Measurements from ENCODE around the gene MPEG1. TPM values are rescaled to one million over a fixed set of nuclear protein-coding genes. Genes with fewer than 3 reads are reported as not detected.

The MPEG1 gene
- total and polyA plus RNA-seq, 2 of the 4 experiments (the other 2 are of a cell fraction) = not detected

DNA sequence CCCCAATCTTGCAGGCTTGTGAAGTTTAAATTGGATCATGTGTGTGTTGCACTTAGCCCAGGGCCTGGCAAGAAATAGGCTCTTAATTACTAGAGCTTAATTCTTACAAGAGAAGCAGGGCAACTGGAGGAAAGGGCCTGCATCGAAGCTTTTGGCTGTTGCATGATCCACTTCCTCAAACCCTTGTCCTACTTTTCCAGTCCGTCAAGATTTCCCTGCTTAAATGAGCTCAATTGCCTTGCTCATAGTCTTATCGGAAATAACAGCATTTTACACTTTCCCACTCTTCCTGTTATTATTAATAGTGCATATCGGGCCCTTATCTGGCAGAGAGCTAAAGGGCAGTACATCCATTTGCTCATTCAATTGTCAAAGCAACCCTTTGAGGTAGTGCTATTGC lies 22.7 kb downstream of the MPEG1 start:
- Histone ChIP-seq H3K18ac (ENCODE audit: low read depth, low read length) (no peak overlapping the region), H2BK15ac (ENCODE audit: low read depth, low read length) (no peak overlapping the region), H4K20me1 (ENCODE audit: insufficient read depth, low read length) (0 out of 2 replicates have a peak, but pooled peaks cover 4% of the 10 kb centered on the region), H3K9me3 (ENCODE audit: control insufficient read depth, insufficient read depth, low read length) (no peaks in the 10 kb centered on the region), H3K56ac (ENCODE audit: extremely low read depth, insufficient read depth, low read length) (no peak overlapping the region), H2AK9ac (replicated peaks; ENCODE audit: low read depth, low read length, poor library complexity) (no peak overlapping the region), H3K23ac (ENCODE audit: low read depth, low read length) (no peak overlapping the region), H3K4me3 (ENCODE audit: insufficient read depth, low read depth, low read length) (no peak overlapping the region), H3K14ac (replicated peaks; ENCODE audit: low read depth, low read length) (no peak overlapping the region), H2AK5ac (ENCODE audit: low read depth, low read length) (no peak overlapping the region), H2BK20ac (ENCODE audit: low read depth, low read length) (no peak overlapping the region), H2BK5ac (ENCODE audit: low read depth, low read length, poor library complexity, severe bottlenecking) (no peak overlapping the region), H2BK120ac (ENCODE audit: low read depth, low read length) (no peak overlapping the region), H3K27me3 (ENCODE audit: control insufficient read depth, insufficient read depth, low read length) (no peaks in the 10 kb centered on the region), H3K27ac (ENCODE audit: insufficient read depth, low read length) (no peak overlapping the region), H3K4me1 (ENCODE audit: control insufficient read depth, insufficient read depth, low read length) (peaks cover 11% of the 10 kb centered on the region), H4K91ac (ENCODE audit: insufficient read depth, low read depth, low read length) (no peak overlapping the region), H3K4ac (ENCODE audit: low read depth, low read length) (no peak overlapping the region), H2AFZ (replicated peaks; ENCODE audit: low read length, poor library complexity) (no peak overlapping the region), H3K9me1 (ENCODE audit: insufficient read depth, low read length) (peaks cover 17% of the 10 kb centered on the region), H3K4me2 (ENCODE audit: low read depth, low read length) (no peak overlapping the region), H4K5ac (ENCODE audit: low read depth, low read length) (no peak overlapping the region), H3K79me1 (ENCODE audit: low read depth in 1 of 2, low read length in 2 of 2) (peaks cover 0 to 23% of the 10 kb centered on the region in 2 experiments; a peak in 2 of 4 replicates), H4K8ac (ENCODE audit: low read depth in 2 of 2, low read length in 2 of 2) (no peak overlapping the region), H3K9ac (ENCODE audit: low read depth, low read length) (no peak overlapping the region), H3K36me3 (ENCODE audit: control insufficient read depth, insufficient read depth, low read length) (peaks cover 38% of the 10 kb centered on the region)
- no CpG with 5 or more reads among the region's 4 CpGs for WGBS, 2 experiments (ENCODE audit: extremely low coverage in 2 of 2, insufficient read length in 1 of 2)
- DNase-seq (no peak), ATAC-seq (ENCODE audit: low read depth) (no peak)
- ChIA-PET POLR2A (ENCODE audit: unreplicated experiment) (no interaction called here), CTCF (interaction anchor here (1.0 kb wide), 1 partner anchor 18 kb away, joined by 4 read pairs; the partner anchor contains the start of gene DTX4)
- dilution Hi-C loops (cut with HindIII; ENCODE audit: low sequenced_read_pairs, unreplicated experiment) (no loop called here), in situ Hi-C loops (cut with MboI; ENCODE audit: low sequenced_read_pairs) (no loop called here), intact Hi-C loops (cut with micrococcal nuclease) (no loop called here)
- TF ChIP-seq CEBPB (IDR thresholded peaks at IDR 0.05; ENCODE audit: low read depth, low read length) = no peak
- TF ChIP-seq, protein P1, sequence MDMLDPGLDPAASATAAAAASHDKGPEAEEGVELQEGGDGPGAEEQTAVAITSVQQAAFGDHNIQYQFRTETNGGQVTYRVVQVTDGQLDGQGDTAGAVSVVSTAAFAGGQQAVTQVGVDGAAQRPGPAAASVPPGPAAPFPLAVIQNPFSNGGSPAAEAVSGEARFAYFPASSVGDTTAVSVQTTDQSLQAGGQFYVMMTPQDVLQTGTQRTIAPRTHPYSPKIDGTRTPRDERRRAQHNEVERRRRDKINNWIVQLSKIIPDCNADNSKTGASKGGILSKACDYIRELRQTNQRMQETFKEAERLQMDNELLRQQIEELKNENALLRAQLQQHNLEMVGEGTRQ (IDR thresholded peaks at IDR 0.05; ENCODE audit: low read depth, low read length) = no peak
- no peak for TF ChIP-seq RAD21 (IDR thresholded peaks at IDR 0.05; ENCODE audit: low read length)
- TF ChIP-seq, protein P2, sequence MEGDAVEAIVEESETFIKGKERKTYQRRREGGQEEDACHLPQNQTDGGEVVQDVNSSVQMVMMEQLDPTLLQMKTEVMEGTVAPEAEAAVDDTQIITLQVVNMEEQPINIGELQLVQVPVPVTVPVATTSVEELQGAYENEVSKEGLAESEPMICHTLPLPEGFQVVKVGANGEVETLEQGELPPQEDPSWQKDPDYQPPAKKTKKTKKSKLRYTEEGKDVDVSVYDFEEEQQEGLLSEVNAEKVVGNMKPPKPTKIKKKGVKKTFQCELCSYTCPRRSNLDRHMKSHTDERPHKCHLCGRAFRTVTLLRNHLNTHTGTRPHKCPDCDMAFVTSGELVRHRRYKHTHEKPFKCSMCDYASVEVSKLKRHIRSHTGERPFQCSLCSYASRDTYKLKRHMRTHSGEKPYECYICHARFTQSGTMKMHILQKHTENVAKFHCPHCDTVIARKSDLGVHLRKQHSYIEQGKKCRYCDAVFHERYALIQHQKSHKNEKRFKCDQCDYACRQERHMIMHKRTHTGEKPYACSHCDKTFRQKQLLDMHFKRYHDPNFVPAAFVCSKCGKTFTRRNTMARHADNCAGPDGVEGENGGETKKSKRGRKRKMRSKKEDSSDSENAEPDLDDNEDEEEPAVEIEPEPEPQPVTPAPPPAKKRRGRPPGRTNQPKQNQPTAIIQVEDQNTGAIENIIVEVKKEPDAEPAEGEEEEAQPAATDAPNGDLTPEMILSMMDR (conservative IDR thresholded peaks at IDR 0.05; ENCODE audit: low read depth, low read length) = no peak
- TF ChIP-seq MAZ (IDR thresholded peaks at IDR 0.05; ENCODE audit: borderline replicate concordance, low read depth, low read length) = no peak
- no peak for TF ChIP-seq RFX5 (IDR thresholded peaks at IDR 0.05; ENCODE audit: low read depth, low read length)
- TF ChIP-seq NFE2L2 (IDR thresholded peaks at IDR 0.05; ENCODE audit: low read depth, low read length) = no peak
- TF ChIP-seq, protein P3, sequence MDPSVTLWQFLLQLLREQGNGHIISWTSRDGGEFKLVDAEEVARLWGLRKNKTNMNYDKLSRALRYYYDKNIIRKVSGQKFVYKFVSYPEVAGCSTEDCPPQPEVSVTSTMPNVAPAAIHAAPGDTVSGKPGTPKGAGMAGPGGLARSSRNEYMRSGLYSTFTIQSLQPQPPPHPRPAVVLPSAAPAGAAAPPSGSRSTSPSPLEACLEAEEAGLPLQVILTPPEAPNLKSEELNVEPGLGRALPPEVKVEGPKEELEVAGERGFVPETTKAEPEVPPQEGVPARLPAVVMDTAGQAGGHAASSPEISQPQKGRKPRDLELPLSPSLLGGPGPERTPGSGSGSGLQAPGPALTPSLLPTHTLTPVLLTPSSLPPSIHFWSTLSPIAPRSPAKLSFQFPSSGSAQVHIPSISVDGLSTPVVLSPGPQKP (IDR thresholded peaks at IDR 0.05; ENCODE audit: borderline replicate concordance, low read depth, low read length) = no peak
- TF ChIP-seq MXI1 (IDR thresholded peaks at IDR 0.05; ENCODE audit: borderline replicate concordance, low read depth, low read length) = no peak
- TF ChIP-seq CHD1 (IDR thresholded peaks at IDR 0.05; ENCODE audit: low read depth, low read length) = no peak
- no peak for TF ChIP-seq RCOR1 (IDR thresholded peaks at IDR 0.05; ENCODE audit: insufficient replicate concordance, low read length)
- no peak for TF ChIP-seq POLR2A (IDR thresholded peaks at IDR 0.05; ENCODE audit: low read depth, low read length)
- TF ChIP-seq FOS (IDR thresholded peaks at IDR 0.05; ENCODE audit: low read depth, low read length) = no peak
- TF ChIP-seq SMC3 (IDR thresholded peaks at IDR 0.05; ENCODE audit: low read depth, low read length) = no peak
- TF ChIP-seq MAFK (IDR thresholded peaks at IDR 0.05; ENCODE audit: low read depth, low read length) = no peak
- BruUV-seq (replicated peaks) = no TSS peak
